WTC11 (cell line): ENCODE results near the gene AGBL4.

Experiments
- SMAD3 ChIP-seq: sonication (generic); formaldehyde crosslinking; IDR thresholded peaks from 2 replicates; pipeline ENCODE4 v1.8.0; 2022; ENCODE audit warnings: missing genetic modification reagents, mild to moderate bottlenecking, borderline replicate concordance
- TF ChIP-seq, protein P1 (sequence below): sonication (generic); formaldehyde crosslinking; IDR thresholded peaks from 2 replicates; pipeline ENCODE4 v1.8.0; 2023; ENCODE audit warnings: missing genetic modification reagents, mild to moderate bottlenecking, borderline replicate concordance
- TF ChIP-seq, protein P2 (sequence below): sonication (generic); formaldehyde crosslinking; IDR thresholded peaks from 2 replicates; pipeline ENCODE4 v1.8.1; 2023; ENCODE audit warnings: mild to moderate bottlenecking, missing genetic modification reagents, moderate library complexity
- TF ChIP-seq, protein P3 (sequence below): sonication (generic); formaldehyde crosslinking; IDR thresholded peaks from 2 replicates; pipeline ENCODE4 v1.8.0; 2022; ENCODE audit warnings: mild to moderate bottlenecking, missing genetic modification reagents
- TF ChIP-seq, protein P4 (sequence below): sonication (generic); formaldehyde crosslinking; conservative IDR thresholded peaks from 2 replicates; pipeline ENCODE4 v1.8.1; 2022; ENCODE audit warnings: mild to moderate bottlenecking, missing genetic modification reagents

DNA sequence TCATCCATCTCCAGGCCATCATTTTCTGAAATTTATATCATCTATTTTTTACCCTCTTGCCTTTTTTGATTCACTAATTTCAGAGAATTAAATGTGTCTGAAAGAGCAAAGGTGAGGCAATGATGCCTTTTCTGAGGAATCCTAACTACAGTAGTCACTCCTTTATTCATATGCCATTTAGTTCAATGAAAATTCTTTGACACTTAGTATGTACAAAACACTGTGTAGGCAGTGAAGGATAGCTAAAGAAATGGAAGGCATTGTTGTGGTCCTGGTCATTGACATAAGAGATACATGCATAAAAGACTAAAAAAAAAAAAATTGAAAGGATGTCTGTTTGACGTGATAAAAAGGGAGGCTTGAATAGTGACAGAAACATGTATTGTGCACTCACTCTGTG is 1075.2 kb downstream of the AGBL4 start:
- TF ChIP-seq, protein P1, sequence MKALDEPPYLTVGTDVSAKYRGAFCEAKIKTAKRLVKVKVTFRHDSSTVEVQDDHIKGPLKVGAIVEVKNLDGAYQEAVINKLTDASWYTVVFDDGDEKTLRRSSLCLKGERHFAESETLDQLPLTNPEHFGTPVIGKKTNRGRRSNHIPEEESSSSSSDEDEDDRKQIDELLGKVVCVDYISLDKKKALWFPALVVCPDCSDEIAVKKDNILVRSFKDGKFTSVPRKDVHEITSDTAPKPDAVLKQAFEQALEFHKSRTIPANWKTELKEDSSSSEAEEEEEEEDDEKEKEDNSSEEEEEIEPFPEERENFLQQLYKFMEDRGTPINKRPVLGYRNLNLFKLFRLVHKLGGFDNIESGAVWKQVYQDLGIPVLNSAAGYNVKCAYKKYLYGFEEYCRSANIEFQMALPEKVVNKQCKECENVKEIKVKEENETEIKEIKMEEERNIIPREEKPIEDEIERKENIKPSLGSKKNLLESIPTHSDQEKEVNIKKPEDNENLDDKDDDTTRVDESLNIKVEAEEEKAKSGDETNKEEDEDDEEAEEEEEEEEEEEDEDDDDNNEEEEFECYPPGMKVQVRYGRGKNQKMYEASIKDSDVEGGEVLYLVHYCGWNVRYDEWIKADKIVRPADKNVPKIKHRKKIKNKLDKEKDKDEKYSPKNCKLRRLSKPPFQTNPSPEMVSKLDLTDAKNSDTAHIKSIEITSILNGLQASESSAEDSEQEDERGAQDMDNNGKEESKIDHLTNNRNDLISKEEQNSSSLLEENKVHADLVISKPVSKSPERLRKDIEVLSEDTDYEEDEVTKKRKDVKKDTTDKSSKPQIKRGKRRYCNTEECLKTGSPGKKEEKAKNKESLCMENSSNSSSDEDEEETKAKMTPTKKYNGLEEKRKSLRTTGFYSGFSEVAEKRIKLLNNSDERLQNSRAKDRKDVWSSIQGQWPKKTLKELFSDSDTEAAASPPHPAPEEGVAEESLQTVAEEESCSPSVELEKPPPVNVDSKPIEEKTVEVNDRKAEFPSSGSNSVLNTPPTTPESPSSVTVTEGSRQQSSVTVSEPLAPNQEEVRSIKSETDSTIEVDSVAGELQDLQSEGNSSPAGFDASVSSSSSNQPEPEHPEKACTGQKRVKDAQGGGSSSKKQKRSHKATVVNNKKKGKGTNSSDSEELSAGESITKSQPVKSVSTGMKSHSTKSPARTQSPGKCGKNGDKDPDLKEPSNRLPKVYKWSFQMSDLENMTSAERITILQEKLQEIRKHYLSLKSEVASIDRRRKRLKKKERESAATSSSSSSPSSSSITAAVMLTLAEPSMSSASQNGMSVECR (CRISPR knock-in tag): no peak
- no peak for TF ChIP-seq SMAD3 (CRISPR knock-in tag)
- TF ChIP-seq, protein P2, sequence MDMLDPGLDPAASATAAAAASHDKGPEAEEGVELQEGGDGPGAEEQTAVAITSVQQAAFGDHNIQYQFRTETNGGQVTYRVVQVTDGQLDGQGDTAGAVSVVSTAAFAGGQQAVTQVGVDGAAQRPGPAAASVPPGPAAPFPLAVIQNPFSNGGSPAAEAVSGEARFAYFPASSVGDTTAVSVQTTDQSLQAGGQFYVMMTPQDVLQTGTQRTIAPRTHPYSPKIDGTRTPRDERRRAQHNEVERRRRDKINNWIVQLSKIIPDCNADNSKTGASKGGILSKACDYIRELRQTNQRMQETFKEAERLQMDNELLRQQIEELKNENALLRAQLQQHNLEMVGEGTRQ (CRISPR knock-in tag): no peak
- TF ChIP-seq, protein P3, sequence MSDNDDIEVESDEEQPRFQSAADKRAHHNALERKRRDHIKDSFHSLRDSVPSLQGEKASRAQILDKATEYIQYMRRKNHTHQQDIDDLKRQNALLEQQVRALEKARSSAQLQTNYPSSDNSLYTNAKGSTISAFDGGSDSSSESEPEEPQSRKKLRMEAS: no peak
- TF ChIP-seq, protein P4, sequence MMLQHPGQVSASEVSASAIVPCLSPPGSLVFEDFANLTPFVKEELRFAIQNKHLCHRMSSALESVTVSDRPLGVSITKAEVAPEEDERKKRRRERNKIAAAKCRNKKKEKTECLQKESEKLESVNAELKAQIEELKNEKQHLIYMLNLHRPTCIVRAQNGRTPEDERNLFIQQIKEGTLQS (CRISPR knock-in tag): no peak
